HG02571 (cell line): ENCODE data around the gene ADGRD2.

ENCODE experiments used
- ATAC-seq: cut with Tn5 transposase; IDR thresholded peaks from one replicate; pipeline ENCODE4 v1.9.1; 2021; ENCODE audit warnings: mild to moderate bottlenecking, moderate library complexity; ENCODE audit not compliant: unreplicated experiment

ADGRD2 gene

GRCh38 chr9:124436320-124436719 lies 13.9 kb upstream of the ADGRD2 start:
- no peak for ATAC-seq

- no peak for ATAC-seq
These were observed 13.2 kb upstream of the ADGRD2 start for GRCh38 chr9:124437086-124437485.

GRCh38 chr9:124438091-124438490 lies 12.2 kb upstream of the ADGRD2 start:
- no peak for ATAC-seq

- no peak for ATAC-seq
These were observed 11.2 kb upstream of the ADGRD2 start for GRCh38 chr9:124439086-124439485.

- no peak for ATAC-seq
These were observed 10.5 kb upstream of the ADGRD2 start for GRCh38 chr9:124439686-124440243.

- no peak for ATAC-seq
These were observed 9.5 kb upstream of the ADGRD2 start for GRCh38 chr9:124440786-124441185.

DNA sequence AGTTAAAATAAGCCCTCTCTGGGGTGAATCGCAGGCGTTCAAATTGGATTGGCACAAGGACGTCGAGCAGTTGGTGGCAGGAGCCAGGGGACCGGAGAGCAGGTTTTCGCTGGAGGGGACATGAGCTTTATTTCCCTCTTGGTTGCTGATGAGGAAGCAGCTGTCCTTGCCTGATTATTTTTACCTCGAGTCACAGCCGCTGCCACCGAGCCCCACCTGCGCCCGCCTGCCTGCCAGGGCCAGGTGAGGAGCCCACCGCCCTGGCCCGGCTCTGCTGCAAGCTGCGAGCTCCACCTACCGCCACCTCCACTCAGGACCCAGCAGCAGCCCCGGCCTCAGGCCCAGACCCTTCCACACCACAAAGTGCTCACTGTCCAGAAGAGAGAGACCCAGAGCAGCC lies 9.0 kb upstream of the ADGRD2 start:
- ATAC-seq = no peak

DNA sequence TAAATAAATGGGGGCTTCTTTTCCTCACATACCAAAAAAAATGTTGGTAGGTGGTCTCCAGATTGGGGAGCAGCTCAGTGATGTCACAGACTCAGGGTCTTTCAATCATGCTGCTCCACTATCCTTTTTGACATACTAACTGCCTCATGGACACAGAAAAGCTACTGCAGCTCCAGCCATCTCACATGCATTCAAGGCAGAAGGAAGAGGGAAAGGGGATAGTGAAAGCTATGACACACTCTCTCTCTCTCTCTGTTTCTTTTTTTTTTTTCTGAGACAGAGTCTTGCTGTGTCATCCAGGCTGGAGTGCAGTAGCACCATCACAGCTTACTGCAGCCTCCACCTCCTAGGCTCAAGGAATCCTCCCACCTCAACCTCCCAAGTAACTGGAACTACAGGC lies 7.9 kb upstream of the ADGRD2 start:
- ATAC-seq = no peak

- ATAC-seq = no peak
These were observed 7.4 kb upstream of the ADGRD2 start for GRCh38 chr9:124442826-124443225.

- ATAC-seq = no peak
These were observed 6.6 kb upstream of the ADGRD2 start for GRCh38 chr9:124443625-124444024.

DNA sequence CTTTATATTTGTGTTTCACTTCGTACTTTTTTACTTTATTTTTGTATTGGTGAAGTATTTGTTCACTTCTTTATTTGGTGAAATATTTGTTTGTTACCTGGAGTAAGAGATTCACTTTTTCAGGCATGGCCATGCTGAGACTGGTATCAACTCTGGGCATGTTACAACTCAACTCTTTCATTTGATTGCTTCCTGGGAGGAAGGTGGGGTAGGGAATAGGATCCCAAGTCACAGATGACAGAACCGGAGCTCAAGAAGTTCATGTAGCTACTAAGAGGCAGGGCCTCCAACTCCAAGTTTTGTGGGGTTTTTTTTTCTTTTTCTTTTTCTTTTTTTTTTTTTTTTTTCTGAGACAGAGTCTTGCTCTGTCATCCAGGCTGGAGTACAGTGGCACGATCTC lies 6.1 kb upstream of the ADGRD2 start:
- ATAC-seq = no peak

DNA sequence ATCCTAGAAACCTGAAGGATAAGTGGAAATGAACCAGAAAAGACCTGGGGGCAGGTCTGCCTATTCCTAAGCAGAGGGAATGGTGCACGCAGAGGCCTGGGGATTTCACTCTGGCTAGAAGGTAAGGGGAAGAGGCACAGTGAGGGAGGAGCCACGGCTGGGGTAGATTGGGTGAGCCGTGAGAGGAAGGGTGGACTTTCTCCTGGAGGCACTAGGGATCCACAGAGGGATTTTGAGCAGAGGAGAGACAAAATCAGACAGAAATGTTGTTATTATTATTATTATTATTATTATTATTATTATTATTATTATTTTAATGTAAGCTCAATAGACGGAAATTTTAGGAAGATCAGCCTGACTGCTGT lies 3.0 kb upstream of the ADGRD2 start:
- ATAC-seq = no peak

DNA sequence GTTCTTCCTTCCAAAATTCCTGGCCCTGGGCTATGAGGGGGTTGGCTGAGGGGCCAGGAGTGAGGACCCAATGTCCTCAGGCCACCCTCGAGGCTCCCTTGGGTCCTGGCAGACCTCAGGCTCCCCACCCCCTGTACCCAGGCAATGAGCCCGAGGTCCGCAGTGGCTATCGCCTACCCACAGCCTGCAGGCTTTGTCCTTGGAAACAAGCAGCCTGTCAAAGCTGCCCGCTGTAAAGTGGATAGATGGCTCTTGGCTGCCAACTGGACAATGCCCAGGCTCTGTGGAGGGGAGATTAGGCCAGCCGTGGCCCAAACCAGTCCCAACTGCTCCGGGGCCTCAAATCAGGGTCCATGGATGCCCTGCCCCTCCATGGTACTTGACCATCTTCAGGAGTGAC lies 2.2 kb upstream of the ADGRD2 start:
- ATAC-seq = no peak

GRCh38 chr9:124449381-124450151 lies 685 bp upstream of the ADGRD2 start:
- ATAC-seq = no peak

DNA sequence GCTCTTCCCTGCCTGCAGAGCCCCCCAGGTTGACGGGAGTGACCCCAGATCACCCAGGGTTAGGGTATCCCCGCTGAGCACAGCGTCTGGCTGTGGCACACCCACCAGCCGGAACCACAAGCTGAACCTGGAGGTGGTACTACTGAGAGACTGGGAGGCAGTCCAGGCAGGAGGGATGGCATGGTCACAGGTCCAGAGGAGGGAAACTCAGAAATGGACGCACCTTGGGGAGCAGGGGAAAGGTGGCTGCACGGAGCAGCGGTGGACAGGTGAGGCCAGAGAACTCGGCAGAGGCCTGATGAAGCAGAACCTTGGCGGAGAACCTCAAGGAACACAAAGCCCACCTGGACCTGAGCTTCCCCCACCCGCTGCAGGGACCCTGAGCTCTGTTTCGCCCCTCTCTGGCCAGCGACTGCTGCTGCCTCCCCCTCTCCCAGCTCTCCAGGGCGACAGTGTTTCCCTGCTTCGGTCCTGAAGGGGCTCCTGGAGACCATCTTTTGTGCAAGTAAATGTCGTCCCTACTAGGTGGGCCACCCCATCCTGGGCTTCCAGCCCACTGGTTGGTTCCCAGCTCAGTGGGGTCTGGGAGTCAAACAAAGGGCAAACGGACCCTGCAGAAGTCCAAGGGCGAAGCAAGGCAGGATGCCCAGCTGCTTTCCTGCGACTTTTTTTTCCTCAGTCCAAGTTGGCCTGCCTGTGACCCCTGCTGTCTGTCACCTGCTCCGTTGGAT lies 845 bp downstream of the ADGRD2 start:
- ATAC-seq = no peak

DNA sequence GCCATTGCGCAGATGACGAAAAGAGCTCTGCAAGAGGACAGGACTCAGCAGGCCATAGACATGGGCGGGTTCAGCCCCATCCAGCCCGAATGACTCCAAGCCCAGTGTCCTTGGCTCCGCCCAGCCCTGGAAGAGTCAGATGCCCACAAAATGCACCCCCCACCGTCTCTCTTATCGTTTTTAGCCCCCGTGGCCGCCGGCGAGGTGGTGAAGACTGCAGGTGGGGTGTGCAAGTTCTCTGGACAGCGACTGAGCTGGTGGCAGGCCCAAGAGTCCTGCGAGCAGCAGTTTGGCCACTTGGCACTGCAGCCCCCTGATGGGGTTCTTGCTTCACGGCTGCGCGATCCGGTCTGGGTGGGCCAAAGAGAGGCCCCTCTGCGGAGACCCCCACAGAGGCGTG lies 2.1 kb downstream of the ADGRD2 start:
- ATAC-seq = no peak

DNA sequence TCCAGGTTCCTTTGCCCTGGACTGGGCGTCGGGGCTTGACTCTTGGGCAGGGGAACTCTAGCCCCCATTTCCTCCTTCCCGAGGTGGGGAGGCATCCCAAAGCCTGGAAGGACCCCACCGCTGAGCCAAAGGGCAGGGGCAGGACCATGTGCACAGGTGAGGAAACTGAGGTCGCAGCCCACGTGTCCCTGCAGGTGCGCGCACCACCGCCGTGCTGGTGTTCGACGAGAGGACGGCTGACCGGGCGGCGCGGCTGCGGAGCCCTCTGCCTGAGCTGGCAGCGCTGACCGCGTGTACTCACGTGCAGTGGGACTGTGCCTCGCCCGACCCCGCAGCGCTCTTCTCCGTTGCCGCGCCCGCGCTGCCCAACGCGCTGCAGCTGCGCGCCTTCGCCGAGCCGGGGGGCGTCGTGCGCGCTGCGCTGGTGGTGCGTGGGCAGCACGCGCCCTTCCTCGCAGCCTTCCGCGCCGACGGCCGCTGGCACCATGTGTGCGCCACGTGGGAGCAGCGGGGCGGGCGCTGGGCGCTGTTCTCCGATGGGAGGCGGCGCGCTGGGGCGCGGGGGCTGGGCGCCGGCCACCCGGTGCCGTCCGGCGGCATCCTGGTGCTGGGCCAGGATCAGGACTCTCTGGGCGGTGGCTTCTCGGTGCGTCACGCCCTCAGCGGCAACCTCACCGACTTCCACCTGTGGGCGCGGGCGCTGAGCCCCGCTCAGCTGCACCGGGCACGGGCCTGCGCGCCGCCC lies 2.8 kb downstream of the ADGRD2 start:
- no peak for ATAC-seq

DNA sequence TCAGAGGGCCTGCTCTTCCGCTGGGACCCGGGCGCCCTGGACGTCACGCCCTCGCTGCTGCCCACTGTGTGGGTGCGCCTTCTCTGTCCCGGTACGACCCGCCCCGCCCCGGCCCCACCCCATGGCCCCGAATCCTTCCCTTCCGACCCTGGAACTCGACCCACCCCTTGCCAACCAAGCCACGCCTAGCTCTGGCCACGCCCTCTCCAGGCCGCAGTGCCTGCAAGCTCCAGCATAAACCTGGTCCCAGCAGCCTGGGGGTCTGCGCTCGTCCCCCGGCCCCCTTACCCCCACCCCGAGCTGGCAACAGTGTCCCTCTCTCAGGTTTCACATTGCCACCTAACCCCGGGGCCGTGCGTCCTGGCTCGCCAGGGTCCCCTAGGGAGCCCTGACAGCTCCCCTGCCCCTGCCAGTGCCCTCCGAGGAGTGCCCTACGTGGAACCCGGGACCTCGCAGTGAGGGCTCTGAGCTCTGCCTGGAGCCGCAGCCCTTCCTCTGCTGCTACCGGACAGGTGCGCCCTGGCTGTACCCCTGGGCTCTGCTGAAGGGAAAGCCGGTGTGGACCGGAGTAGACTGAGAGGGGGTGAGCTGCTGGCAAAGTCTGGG lies 3.4 kb downstream of the ADGRD2 start:
- no peak for ATAC-seq

GRCh38 chr9:124454296-124454695 lies 4.0 kb downstream of the ADGRD2 start:
- no peak for ATAC-seq

GRCh38 chr9:124454791-124455443 lies 4.7 kb downstream of the ADGRD2 start:
- no peak for ATAC-seq

GRCh38 chr9:124455820-124456219 lies 5.6 kb downstream of the ADGRD2 start:
- ATAC-seq = no peak
